SU-DHL-6 (cell line): ENCODE results near the gene HMGB1.

Experiments
- H2AFZ ChIP-seq: fragments of 200-600 bp; sonication (generic); 2 replicates; pipeline ENCODE4 v1.6.1; 2014; ENCODE audit warnings: low read depth, mild to moderate bottlenecking, moderate library complexity, mixed read lengths, antibody characterized with exemption, low read length; ENCODE audit not compliant: severe bottlenecking
- H3F3A ChIP-seq: fragments of 200-600 bp; shearing (Covaris generic); 2 replicates; pipeline ENCODE4 v1.6.0; 2016; ENCODE audit warnings: antibody characterized with exemption, mild to moderate bottlenecking; ENCODE audit not compliant: insufficient read depth
- H3K27ac ChIP-seq: fragments of 200-600 bp; sonication (generic); 2 replicates; pipeline ENCODE4 v1.5.1; 2016; ENCODE audit warnings: low read depth, mild to moderate bottlenecking, low read length, moderate library complexity, mixed read lengths
- H3K27me3 ChIP-seq: fragments of 200-600 bp; sonication (generic), shearing (Covaris generic); 2 replicates; pipeline ENCODE4 v1.6.0; 2014; ENCODE audit warnings: mild to moderate bottlenecking, low read length
- H3K36me3 ChIP-seq: fragments of 200-600 bp; sonication (generic); 2 replicates; pipeline ENCODE4 v1.6.1; 2014; ENCODE audit warnings: mild to moderate bottlenecking, low read length, mixed read lengths
- H3K4me2 ChIP-seq: fragments of 300-600, 200-600 bp; shearing (Covaris generic), sonication (generic); 2 replicates; pipeline ENCODE4 v1.6.0; 2014; ENCODE audit warnings: low read length, low read depth, mild to moderate bottlenecking; ENCODE audit not compliant: poor library complexity, severe bottlenecking
- H3K4me3 ChIP-seq: fragments of 200-600 bp; sonication (generic); 2 replicates; pipeline ENCODE4 v1.5.1; 2014; ENCODE audit warnings: antibody characterized with exemption, low read length, mild to moderate bottlenecking, mixed read lengths; ENCODE audit not compliant: insufficient read depth, poor library complexity, severe bottlenecking
- H3K79me2 ChIP-seq: fragments of 200-600 bp; sonication (generic); 2 replicates; pipeline ENCODE4 v1.6.1; 2014; ENCODE audit warnings: mild to moderate bottlenecking, low read length, moderate library complexity; ENCODE audit not compliant: insufficient read depth
- H3K9ac ChIP-seq: fragments of 200-600 bp; sonication (generic); 2 replicates; pipeline ENCODE4 v1.7.0; 2014; ENCODE audit warnings: mild to moderate bottlenecking, low read length
- H3K9me2 ChIP-seq: fragments of 200-600 bp; sonication (generic); replicated peaks from 2 replicates; pipeline ENCODE4 v1.6.1; 2014; ENCODE audit warnings: low read length; ENCODE audit not compliant: insufficient read depth
- H3K9me3 ChIP-seq: fragments of 200-600 bp; sonication (generic); 2 replicates; pipeline ENCODE4 v1.6.1; 2014; ENCODE audit warnings: low read length, mixed read lengths; ENCODE audit not compliant: insufficient read depth
- H4K20me1 ChIP-seq: fragments of 200-600 bp; sonication (generic); 2 replicates; pipeline ENCODE4 v1.6.1; 2014; ENCODE audit warnings: low read depth, mild to moderate bottlenecking, antibody characterized with exemption, low read length, moderate library complexity, mixed read lengths
- CTCF ChIP-seq: fragments of 200-600 bp; sonication (generic); IDR thresholded peaks from one replicate; pipeline ENCODE4 v1.5.1; 2017; ENCODE audit warnings: antibody characterized with exemption, mild to moderate bottlenecking, low read length, moderate library complexity; ENCODE audit not compliant: insufficient read depth, poor library complexity, severe bottlenecking
- EZH2phosphoT487 ChIP-seq: fragments of 200-600 bp; sonication (generic), shearing (Covaris generic); conservative IDR thresholded peaks from 2 replicates; pipeline ENCODE4 v1.6.1; 2018; ENCODE audit warnings: mild to moderate bottlenecking, antibody characterized with exemption, low read length, moderate library complexity, mixed read lengths

Gene HMGB1

DNA sequence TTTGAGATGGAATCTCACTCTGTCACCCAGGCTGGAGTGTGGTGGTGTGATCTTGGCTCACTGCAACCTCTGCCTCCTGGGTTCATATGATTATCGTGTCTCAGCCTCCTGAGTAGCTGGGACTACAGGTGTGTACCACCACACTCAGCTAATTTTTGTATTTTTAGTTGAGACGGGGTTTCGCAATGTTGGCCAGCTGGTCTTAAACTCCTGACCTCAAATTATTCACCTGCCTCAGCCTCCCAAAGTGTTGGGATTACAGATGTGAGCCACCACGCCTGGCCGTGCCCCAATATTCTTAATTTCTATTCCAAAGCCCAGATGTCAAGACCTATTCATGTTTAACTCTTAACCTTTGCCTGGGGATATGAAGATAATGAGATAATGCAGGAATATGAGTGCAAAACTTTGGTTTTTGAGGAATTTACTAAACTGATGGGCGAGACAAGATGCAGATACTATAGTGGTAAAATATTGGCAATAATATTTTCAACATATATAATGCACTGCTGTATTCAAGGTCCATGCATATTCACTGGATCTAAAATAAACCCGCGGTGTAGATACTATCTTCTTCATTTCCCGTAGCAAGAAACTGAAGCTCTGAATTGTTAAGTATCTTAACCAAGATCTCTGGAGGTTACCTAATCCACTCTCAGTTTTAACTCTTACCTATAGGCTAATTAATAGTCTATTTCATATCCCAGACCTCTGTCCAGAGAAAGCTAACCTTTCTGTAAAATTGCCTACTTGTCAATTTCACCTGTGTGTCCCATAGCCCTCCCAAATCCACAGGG is 43.7 kb upstream of the HMGB1 start:
- H3K9ac ChIP-seq: no peak overlapping the region
- H3F3A ChIP-seq: no peaks in the 10 kb centered on the region
- H3K9me2 ChIP-seq: no peaks in the 10 kb centered on the region
- no peaks in the 10 kb centered on the region for H4K20me1 ChIP-seq
- H3K4me3 ChIP-seq: no peak overlapping the region
- H3K27ac ChIP-seq: no peak overlapping the region
- no peaks in the 10 kb centered on the region for H3K36me3 ChIP-seq
- H3K79me2 ChIP-seq: no peaks in the 10 kb centered on the region
- TF ChIP-seq EZH2phosphoT487: no peak
- TF ChIP-seq CTCF: no peak
- no peaks in the 10 kb centered on the region for H3K9me3 ChIP-seq
- no peak overlapping the region for H3K4me2 ChIP-seq
- no peaks in the 10 kb centered on the region for H3K27me3 ChIP-seq
- H2AFZ ChIP-seq: no peak overlapping the region

DNA sequence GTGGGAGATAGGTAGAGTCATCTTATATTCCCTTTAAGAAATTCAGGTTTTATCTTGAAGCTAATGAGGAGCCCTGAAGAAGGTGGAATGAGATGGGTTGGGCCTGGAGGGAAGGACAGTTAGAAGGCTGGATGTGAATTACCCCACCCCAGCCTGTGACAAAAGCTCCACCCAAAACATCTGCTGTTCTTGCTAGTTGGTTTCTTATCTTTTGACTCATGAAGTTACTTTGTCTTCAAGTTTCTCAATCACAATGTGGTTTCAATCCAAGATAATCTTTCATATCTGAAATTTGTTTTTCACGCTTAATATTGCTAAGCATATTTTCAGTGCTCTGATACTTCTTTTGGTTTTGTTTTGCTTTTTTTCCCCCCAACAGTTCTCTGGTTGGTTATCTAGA is 38.3 kb upstream of the HMGB1 start:
- Histone ChIP-seq H3F3A (0 out of 2 replicates have a peak, but pooled peaks cover 5% of the 10 kb centered on the region), H3K9me2 (no peaks in the 10 kb centered on the region), H4K20me1 (no peaks in the 10 kb centered on the region), H3K9me3 (no peaks in the 10 kb centered on the region), H3K4me3 (no peak overlapping the region), H3K4me2 (no peak overlapping the region), H3K27me3 (no peaks in the 10 kb centered on the region), H3K9ac (no peak overlapping the region), H3K79me2 (no peaks in the 10 kb centered on the region), H2AFZ (no peak overlapping the region), H3K36me3 (no peaks in the 10 kb centered on the region), H3K27ac (no peak overlapping the region)
- TF ChIP-seq EZH2phosphoT487 (no peak), CTCF (no peak)

- H3K9me3 ChIP-seq: no peaks in the 10 kb centered on the region
- no peaks in the 10 kb centered on the region for H3K79me2 ChIP-seq
- TF ChIP-seq CTCF: no peak
- no peak for TF ChIP-seq EZH2phosphoT487
- no peak overlapping the region for H3K4me3 ChIP-seq
- no peak overlapping the region for H2AFZ ChIP-seq
- H3K27ac ChIP-seq: no peak overlapping the region
- no peak overlapping the region for H3K4me2 ChIP-seq
- no peak overlapping the region for H3K9ac ChIP-seq
- H4K20me1 ChIP-seq: no peaks in the 10 kb centered on the region
- H3K27me3 ChIP-seq: no peaks in the 10 kb centered on the region
- no peaks in the 10 kb centered on the region for H3K36me3 ChIP-seq
- no peaks in the 10 kb centered on the region for H3K9me2 ChIP-seq
- H3F3A ChIP-seq: 0 out of 2 replicates have a peak, but pooled peaks cover 5% of the 10 kb centered on the region
Measured at GRCh38 chr13:30502237-30502636, 36.5 kb upstream of the HMGB1 start.
